GM18867 (cell line): ENCODE data around the gene CFB.

ENCODE experiments used
- ATAC-seq: cut with Tn5 transposase; IDR thresholded peaks from one replicate; pipeline ENCODE4 v1.9.1; 2021; ENCODE audit warnings: mild to moderate bottlenecking, moderate library complexity; ENCODE audit not compliant: unreplicated experiment

The CFB gene

GRCh38 chr6:31947864-31948263, 2.0 kb downstream of the CFB start:
- ATAC-seq: no peak

- ATAC-seq: no peak
Observed at GRCh38 chr6:31948306-31948705, 2.4 kb downstream of the CFB start.

DNA sequence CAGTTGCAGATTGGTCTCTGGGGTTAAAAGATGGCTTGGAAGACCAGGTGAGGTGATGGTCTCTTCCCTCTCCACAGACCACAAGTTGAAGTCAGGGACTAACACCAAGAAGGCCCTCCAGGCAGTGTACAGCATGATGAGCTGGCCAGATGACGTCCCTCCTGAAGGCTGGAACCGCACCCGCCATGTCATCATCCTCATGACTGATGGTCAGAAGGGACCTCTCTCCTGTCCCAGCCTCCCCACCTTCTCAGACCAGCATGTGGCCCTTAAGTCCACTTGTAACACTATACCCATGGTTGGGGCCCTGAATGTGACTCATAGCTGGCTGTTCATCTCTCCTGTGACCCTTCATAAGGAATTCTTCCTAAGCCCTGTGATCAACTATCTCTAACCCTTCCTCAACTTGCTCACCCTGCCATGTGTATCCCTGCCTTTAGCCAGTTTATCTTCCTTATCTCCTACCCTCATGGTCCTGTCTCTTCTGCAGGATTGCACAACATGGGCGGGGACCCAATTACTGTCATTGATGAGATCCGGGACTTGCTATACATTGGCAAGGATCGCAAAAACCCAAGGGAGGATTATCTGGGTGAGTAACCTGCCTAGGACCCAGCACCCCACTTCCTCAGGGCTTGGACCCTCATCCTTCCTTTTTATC, 3.0 kb downstream of the CFB start:
- ATAC-seq: no peak

DNA sequence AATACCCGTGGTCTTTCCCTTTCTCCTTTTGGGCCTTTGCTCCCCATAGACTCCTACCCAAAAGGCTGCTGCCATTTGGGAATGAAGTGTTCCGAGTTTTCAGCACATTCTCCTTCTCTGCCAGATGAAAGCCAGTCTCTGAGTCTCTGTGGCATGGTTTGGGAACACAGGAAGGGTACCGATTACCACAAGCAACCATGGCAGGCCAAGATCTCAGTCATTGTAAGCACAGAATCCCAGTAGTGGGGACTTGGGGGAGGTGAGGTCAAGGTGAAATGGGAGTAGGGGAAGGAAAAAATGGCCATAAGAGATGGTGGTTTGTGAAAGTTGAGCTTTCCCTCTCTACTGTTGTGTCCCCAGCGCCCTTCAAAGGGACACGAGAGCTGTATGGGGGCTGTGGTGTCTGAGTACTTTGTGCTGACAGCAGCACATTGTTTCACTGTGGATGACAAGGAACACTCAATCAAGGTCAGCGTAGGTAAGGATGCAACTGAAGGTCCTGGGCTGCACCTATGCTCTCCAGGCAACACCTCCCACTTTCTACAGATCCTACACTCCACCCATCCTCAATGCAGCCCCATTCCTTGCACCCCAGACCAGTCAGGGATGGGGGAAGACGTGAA, 4.1 kb downstream of the CFB start:
- no peak for ATAC-seq

- no peak for ATAC-seq
Observed at GRCh38 chr6:31952140-31952805, 6.4 kb downstream of the CFB start.

DNA sequence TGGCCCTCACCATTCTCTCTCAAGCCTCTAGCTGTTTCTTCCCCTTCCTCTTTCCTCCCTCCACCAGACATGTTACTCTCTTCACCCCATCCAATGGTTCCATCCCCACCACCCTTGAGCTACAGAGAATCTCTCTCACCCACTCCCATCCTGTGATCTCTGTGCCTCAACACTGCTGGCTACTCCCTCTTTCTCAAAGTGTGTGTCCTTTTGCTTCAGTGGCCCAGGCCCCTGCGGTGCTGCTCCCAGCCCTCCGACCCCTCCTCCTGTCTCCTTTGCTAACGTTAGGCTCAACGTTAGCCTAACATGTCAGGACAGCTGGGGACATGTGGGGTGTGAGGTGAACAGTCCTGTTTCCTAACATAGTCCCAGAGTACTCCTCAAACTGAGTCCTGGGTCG, 7.0 kb downstream of the CFB start:
- no peak for ATAC-seq

- ATAC-seq: no peak
Observed at GRCh38 chr6:31954511-31954910, 8.6 kb downstream of the CFB start.

DNA sequence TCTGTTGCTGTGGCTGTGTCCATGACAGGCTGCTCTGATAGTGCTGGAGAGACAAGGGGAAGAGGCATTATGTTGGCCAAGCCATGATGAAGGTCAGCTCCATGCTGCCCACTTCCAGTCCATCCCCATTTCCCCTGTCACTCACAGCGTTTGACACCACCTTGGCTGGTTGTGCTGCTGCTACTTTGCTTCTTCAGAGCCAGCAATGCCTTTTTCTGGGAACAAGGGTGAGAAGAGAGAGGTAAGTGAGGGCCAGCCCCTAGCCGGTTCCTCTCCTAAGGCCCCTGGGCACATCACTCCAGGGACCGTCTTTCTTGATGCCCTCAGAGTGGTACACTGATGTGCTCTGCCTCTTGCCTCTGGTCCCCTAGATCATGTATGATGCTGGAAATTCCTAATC, 10.9 kb downstream of the CFB start:
- ATAC-seq: no peak

GRCh38 chr6:31958412-31958740, 12.5 kb downstream of the CFB start:
- ATAC-seq: no peak

DNA sequence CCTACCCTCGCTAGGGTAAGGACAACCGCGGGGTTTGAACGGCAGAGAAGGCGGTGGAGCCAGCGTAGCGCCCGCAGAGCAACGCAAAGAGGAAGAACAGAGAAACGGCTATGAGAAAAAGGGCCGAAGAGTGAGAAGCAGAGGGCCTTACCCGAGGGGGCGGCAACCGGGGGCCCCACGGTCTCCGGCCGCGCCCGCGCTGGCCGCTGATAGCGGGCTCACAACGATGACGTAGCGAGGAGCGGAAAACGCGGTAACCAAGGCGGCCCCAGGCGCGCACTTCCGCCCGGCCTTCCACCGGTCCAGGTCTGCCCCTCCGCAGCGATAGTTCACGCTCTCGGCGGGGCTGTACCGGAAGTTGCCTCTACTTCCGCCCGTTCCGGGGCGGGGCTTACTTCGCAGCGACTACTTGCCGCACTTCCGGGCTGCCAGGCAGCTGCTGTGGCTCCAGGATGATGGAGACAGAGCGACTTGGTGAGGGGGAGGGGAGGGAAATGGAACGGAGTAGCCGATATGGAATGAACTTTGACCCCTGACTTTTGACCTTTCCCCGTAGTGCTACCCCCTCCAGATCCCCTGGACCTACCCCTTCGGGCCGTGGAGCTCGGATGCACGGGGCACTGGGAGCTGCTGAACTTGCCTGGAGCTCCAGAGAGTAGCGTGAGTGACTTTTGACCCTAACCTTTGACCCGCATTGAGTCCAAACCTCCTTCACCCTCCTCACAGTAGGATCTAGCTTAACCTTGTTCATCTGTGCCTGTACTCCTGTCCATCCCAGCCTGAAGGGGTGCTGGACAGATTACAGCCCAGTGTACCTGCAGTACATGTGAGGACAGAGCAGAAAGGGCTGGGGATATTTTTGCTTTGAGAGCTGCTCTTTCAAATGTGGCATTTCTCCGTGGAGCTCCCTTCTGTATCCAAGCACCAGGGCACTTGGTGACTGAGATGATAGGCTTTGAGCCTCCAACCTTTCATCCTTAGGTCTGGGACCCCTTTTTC, 13.1 kb downstream of the CFB start, which contains the start of the genes NELFE and SKIC2:
NELFE (minus strand) TSS at position 231 of the 999 bp plus-strand sequence. CDS start 525 bp downstream, outside the sequence.
SKIC2 (plus strand) TSS at position 435 of the 999 bp plus-strand sequence; CDS start at position 453, 18 bp downstream.
- peak; percentile 93 for ATAC-seq

DNA sequence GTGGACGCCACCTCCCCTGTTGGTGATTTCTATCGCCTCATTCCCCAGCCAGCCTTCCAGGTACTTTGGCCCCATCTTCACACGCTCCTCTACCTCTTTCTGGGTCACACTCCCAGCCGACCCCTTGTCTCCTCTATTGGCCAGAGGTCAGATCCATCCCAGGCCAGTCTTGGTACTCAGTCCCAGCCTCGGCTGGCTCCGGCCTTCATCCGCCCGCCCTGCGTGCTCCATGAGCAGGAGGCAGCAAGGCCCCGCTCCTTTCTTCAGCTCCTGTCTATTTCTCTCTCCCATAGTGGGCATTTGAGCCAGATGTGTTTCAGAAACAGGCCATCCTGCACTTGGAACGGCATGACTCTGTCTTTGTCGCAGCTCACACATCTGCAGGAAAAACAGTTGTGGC, 15.7 kb downstream of the CFB start:
- ATAC-seq: no peak

DNA sequence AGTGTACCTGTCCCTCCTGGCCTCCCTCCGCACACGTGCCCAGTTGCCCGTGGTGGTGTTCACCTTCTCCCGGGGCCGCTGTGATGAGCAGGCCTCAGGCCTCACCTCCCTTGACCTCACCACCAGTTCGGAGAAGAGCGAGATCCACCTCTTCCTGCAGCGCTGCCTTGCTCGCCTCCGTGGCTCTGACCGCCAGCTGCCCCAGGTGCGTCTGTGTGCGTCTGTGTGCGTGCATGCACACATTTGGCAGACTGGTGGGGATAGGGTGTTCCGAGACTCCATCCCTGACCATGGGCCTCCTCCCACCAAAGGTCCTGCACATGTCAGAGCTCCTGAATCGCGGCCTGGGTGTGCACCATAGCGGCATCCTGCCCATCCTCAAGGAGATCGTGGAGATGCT, 18.0 kb downstream of the CFB start:
- ATAC-seq: no peak

GRCh38 chr6:31965700-31966099, 19.8 kb downstream of the CFB start:
- no peak for ATAC-seq

DNA sequence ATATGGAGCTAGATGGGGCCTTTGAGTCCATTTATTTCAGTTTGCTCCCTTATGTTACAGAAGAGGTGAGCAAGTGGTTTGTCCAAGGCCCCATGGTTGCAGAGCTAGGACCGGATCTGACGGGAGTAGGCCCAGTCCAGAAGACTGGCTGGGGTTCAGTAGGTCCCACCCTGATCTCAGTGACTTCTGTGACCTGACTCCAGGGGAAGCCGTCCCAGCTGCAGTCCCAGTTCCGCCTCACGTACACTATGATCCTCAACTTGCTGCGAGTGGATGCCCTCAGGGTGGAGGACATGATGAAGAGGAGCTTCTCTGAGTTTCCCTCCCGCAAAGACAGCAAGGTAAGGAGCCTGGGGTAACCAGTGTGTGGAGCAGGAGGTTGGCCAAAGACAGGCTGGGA, 20.6 kb downstream of the CFB start:
- ATAC-seq: no peak

DNA sequence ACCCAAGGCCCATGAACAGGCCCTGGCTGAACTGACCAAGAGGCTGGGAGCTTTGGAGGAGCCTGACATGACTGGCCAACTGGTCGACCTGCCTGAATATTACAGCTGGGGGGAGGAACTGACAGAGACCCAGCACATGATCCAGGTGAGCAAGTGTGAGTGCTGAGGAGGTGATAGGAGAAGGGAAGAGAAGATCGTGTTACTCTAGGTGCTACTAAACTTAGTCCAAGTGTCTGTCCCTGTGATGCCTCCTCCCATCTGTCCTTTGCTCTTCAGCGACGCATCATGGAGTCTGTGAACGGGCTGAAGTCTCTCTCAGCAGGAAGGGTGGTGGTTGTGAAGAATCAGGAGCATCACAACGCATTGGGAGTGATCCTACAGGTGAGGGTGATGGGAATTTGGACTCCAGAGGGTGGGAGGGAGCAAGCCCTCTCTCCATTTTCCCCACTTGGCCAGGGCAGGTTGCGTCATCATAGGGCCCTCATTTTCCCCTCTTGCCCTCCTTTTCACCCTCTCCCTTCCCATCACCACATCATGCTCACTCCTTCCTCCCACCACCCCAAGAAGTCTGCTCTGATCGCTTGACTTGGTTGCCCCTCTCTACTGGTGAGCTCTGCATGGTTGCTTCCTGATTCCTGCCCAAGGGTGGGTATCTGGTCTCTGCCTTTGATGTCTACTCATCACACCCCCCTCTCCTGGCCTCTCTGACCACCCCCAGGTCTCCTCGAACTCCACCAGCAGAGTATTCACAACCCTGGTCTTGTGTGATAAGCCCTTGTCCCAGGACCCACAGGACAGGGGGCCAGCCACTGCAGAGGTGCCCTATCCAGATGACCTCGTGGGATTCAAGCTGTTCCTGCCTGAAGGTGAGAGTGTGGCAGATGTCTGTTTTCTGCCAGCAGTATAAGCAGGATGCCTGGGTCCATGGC, 21.4 kb downstream of the CFB start:
- ATAC-seq: no peak

DNA sequence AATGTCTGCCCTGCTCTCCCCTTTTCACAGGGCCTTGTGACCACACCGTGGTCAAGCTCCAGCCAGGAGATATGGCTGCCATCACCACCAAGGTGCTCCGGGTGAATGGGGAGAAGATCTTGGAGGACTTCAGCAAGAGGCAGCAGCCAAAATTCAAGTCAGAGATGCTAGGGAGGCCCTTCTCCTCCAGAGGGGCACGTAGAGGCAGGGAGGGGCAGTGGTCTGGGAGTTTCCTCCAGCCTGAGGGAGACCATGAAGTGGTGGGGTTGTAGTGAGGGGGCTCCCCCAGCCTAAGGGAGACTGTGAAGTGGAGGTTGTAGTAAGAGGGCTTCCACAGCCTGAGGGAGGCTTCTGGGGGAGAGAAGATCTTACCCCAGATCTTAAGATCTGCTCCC, 22.0 kb downstream of the CFB start:
- no peak for ATAC-seq

DNA sequence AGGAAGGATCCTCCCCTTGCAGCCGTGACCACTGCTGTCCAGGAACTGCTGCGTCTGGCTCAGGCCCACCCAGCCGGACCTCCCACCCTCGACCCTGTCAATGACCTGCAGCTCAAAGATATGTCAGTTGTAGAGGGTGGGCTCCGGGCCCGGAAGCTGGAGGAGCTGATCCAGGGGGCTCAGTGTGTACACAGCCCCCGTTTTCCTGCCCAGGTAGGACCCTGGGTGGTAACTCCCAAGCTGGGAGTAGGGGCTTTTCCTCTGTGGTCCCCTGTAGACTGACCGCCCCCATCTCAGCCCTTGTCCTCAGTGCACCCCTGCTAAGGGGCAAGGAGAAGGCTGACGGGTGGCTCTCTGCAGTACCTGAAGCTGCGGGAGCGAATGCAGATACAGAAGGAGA, 22.4 kb downstream of the CFB start:
- ATAC-seq: no peak

DNA sequence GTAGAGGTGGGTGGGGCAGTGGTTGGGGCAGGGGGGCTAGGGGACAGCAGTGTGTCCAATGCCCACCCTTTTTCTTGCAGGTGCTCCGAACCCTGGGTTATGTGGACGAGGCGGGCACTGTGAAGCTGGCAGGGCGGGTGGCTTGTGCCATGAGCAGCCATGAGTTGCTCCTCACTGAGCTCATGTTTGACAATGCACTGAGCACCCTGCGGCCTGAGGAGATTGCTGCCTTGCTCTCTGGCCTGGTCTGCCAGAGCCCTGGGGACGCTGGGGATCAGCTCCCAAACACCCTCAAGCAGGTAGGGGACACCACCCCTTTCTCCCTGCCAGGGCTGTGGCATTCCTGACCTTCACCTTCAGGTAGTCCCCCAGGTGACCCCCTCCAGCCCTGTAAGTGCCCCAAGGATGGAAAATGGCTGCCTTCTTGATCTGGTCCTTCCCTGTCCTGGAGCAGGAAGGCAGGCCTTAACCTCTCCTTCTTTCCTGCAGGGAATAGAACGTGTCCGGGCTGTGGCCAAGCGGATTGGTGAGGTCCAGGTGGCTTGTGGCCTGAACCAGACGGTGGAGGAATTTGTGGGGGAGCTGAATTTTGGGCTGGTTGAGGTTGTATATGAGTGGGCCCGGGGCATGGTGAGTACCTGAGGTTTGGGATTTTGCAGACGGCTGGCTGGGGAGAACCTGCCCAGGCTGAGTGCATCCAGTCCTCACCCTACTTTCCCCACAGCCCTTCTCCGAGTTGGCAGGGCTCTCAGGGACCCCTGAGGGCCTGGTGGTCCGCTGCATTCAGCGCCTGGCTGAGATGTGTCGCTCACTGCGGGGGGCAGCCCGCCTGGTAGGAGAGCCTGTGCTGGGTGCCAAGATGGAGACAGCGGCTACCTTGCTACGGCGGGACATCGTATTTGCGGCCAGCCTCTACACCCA, 23.2 kb downstream of the CFB start:
- ATAC-seq: no peak
